ENCODE measurements around the gene DNAJB4. TPM values are rescaled to one million over a fixed set of nuclear protein-coding genes. Genes with fewer than 3 reads are reported as not detected.
"Not testable (repeated sequence)": the region's sequence is repeated elsewhere in the genome, so short reads cannot be mapped to it uniquely, and the experiment has no call there.

The DNAJB4 gene
- total RNA-seq, 1 donor from 2014 or later = 191 TPM

DNA sequence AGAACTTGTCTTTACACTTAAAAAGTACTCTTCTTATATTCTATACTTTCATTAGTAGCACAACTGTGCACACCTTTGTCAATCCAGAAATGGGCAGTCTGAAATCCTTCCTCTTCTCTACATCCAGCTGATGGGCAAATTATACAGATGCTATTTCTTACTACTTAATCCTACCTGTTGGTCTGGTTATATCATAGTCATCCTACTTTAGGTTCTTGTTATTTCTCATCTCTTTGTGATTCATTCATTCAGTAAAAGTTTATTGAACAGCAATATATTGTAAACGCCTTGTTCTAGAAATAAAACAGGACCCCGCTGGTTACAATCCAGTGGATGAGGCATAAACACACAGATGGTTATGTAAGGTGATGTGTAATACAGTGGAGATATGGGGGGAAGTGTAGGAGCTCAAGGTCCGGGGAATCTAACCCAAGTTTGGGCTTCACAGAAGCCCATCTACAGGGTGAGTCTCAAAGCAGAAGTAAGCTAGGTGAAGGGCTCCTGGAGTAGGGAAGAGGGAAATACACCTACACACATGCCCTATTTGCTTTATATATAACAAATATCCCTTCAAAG lies 14.0 kb upstream of the DNAJB4 start:
- DNase-seq (ENCODE audit: low read depth in 2 of 2) = no peak

DNA sequence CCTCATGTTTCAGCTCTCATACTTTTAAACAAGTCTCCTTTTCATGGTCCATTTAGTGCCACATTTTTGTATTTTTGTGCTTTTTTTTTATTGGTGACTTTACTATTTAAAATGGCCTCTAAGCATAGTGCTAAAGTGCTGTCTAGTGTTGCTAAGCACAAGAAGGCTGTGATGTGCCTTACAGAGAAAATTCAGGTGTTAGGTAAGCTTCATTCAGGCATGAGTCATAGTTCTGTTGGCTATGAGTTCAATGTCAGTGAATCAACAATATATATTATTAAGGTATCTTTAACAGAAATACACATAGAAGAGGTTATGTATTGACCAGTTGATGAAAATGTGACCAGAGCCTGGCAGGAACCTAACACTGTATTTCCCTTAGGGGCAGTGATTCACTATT lies 13.1 kb upstream of the DNAJB4 start:
- no peak for DNase-seq (ENCODE audit: low read depth in 2 of 2)

DNA sequence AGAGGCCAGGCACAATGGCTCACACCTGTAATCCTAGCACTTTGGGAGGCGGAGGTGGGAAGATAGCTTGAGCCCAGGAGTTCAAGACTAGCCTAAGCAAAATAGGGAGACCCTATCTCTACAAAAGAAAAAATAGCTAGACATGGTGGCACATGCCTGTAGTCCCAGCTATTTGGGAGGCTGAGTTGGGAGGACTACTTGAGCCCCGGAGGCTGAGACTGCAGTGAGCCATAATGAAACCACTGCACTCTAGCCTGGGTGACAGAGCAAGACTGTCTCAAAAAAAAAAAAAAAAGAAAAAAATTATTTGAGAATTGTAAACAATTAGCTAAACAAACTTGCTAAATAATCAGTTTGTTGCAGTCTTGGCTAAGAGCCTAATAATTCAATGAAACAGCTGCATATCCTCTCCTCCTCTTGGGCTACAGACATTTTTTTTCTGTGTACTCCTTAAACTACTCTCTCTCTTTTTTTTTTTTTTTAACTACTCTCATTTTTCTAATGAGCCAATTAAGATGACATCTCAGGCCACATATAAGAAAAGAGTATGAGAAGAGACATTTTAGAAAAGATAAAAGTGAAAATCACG lies 10.5 kb upstream of the DNAJB4 start:
- no peak for DNase-seq (ENCODE audit: low read depth in 2 of 2)

DNA sequence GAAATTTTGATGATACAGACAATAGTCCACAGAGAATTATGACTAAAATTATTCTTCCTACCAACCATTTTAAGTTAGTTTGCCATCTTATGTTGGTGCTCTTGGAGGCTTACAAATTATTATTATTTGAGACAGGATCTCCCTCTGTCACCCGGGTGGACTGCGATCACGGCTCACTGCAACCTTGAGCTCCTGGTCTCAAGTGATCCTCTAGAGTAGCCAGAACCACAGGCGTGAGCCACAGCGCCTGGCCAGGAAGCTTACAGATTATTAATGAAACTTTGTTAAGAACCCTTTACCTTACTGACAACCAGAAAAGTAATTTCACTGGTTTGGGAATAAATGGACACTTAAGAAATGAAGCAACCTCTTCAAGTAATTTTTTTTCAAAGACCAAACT lies 8.0 kb upstream of the DNAJB4 start:
- no peak for DNase-seq (ENCODE audit: low read depth in 2 of 2)

DNA sequence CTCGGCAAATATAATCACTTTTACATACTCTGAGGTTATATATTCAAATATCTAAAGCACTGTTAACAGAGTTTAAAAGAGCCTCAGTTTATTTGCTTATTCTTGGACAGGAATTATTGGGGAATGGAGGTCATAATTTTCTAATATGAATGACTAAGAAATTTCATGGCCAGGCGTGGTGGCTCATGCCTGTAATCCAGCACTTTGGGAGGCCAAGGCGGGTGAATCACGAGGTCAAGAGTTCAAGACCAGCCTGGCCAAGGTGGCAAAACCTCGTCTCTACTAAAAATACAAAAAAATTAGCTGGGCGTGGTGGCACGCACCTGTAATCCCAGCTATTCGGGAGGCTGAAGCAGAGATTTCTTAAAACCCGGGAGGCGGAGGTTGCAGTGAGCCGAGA lies 4.2 kb upstream of the DNAJB4 start:
- DNase-seq (ENCODE audit: low read depth in 2 of 2) = not testable (repeated sequence)

DNA sequence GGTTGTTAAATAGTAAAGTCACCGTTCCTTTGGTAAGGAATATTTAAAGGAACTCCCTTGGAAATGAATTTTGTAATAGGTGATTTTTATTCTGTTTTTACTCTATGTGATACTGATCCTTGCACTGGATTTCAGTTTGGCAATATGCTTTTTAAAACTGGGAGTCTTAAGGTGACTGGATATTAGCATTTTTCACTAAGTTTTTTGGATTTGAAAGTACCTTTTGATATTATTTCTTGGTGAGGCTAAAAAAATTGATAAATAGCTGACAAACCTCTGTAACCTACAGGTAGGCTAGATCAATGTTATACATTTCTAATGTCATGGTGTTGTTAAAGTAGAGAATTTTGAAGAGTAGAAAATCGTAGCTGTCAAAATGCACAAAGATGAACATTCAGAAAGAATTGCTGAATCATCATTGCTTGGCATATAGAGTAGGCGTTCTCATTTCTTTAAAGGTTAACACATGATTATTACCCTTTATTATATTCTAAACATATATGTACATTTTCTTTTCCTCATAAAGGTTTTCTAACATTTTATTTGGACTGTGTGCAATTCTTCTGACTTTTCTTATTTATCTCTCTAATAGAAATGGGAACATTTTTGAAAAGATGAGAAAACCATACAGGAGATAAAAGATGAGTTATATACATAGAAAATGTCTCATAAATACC lies 1.5 kb upstream of the DNAJB4 start:
- no peak for DNase-seq (ENCODE audit: low read depth in 2 of 2)

DNA sequence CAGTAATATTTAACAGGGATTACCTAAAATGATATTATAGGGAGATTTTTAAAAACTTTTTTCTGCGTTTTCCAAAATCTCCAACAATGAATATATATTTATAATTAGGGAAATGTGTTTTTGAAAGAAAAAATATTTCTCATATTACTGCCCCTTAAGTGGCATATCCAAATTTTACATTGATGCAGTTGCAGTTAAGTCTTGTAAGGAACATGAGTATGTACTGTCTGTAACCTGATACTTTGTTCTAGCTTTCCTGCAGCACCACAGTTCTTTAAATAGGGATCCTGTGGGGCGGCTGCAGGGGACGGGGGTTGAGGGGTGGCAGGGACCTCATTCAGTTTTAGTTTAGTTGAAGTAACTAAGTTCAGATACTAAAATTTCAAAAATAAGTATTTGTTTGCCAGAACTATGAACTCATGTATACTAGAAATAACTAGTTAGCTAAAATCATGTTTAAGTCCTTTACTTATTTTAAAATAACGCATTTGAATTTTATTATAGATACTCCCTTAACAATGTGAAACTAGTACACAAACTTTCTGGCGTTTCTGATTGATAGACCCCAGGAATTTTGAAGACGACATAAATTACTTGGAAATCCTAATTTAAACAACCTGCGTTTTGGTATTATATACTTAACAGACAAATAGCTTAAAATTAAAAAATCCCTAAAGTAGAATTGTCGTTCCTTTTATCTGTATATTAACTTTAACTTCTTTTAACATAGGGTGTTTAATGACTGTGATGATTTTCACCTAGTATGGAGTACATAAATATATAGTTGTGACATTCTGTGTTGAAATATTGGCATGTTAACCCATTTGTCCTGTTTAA lies 639 bp upstream of the DNAJB4 start:
- peak in 1 of 2 donors; percentile 79 for DNase-seq (ENCODE audit: low read depth in 2 of 2)

DNA sequence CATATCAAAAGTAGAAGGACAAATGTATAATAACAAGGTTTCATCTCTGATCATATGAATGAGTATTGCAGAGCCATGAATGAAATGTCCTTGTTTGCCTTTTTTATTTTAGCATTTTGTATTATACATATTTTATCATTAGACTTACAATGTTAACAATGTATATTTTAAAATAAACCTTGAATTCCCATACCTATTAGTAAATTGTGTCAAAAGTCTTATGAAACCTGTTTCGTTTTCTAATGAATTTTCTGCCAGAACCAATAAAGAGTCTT lies 646 bp downstream of the DNAJB4 start:
- no peak for DNase-seq (ENCODE audit: low read depth in 2 of 2)

DNA sequence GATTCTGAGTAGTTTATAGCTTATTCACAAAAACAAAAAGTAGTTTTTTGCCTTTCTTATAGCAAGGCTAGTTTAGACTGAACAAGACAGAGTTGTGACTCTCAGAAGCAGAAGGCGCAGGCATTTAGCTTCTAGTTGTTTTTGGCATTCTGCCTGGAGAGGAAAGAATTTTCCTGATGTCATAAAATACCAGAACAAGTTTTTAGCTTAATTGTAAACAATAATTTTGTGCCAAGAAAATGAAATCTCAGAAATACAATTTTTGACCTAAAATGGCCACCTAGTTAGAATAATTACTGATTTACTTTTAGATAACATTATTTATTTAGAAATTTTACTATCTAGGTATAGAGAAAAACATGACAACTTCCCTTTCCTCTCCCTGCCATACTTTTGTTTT lies 1.0 kb downstream of the DNAJB4 start:
- peak; percentile 89 for DNase-seq (ENCODE audit: low read depth in 2 of 2)

DNA sequence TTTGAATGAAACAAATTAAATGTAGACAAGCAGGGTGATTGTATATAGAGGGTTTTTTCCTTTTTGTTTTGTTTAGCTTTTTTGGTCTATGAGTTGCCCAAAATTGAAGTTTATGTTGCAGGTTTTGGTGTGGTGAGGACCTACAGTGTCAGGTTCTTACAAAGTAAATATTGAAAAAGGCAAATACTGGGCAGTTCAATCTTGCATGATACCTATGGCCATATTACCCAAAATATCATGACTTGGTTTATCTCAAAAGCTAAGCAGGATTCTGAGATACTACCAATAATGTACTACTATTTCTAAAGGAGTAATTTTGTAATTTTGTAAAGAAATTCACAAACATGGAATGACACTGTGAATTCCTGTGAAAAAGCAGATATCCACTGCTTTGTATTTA lies 1.8 kb downstream of the DNAJB4 start:
- no peak for DNase-seq (ENCODE audit: low read depth in 2 of 2)

DNA sequence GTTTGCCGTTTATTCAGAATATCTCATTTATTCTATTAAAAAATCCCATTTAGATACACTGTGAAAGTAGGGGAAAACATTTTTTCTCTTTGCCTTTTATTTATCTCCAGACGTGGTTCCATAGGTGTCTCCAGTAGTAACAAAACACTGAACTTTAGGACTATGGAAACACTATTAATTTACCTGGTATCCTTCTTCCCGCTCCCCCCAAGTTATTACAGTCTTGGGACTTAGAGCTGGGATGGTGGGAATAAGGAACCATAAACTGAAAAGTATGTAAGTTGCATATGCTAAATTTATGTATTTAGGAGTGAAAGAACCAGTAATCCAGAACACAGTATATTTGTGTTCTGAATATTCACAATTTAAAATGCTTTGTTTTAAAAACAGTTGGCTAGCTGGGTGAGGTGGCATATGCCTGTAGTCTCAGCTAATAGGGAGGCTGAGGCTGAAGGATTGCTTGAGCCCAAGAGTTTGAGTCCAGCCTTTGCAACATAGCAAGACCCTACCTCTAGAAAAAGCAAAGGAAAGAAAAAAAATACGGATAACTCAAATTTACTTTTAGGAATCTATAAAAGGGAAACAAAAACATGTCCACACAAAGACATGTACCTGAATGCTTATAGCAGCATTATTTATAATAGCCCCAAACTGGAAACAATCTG lies 3.1 kb downstream of the DNAJB4 start:
- peak in 1 of 2 donors; percentile 35 for DNase-seq (ENCODE audit: low read depth in 2 of 2)

DNA sequence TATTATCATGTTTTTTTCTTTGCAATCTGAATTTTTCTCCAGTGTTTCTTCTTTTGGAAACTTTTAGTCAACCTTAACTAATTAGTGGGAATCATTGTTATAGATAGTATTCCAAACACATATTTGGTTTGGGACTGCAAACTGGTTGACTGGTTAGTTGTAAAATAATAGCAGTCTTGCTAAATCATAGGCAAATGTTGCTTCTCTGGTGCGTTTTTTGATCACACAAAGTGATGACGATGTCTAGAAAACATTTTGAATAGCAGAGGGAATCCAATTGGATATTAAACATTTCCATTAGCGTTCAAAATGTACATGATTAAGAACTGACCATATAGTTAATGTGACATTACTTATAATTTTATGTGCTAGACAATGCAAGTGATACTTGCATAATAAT lies 4.5 kb downstream of the DNAJB4 start:
- peak in 1 of 2 donors; percentile 24 for DNase-seq (ENCODE audit: low read depth in 2 of 2)

DNA sequence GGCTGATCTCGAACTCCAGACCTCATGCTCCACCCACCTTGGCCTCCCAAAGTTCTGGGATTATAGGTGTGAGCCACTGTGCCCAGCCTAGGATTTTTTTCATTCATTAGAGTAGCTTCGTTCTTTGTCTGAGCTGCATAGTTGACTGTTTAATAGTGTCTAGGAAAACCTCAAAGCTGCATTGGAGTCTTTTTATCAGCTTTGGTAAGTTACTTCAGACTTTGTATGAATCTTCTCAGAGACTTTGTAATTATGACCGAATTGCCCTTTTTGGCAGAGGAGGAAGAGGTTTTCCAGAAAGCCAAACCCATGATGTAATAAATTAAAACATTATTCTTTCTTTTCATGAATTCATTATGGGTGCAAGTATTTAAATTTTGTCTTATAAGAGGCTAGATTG lies 5.1 kb downstream of the DNAJB4 start:
- DNase-seq (ENCODE audit: low read depth in 2 of 2) = no peak

DNA sequence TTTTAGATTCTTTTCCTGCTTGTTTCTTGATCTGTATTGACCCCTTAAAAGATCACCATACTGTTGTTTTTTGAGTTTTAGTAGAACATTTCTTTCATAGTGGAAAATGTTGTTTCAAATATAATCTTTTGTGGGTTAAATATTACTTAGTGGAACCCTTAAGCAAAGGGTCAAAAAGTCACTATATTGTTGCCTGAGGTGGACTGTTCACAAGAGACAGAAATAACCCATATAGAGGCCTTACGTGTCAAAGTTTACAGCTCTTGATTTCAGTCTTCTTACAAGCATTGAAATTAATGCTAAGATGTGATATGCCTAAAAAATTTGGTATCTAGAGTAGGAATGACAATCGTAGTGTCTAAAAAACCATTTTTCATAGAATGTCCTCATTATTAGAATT lies 6.3 kb downstream of the DNAJB4 start:
- DNase-seq (ENCODE audit: low read depth in 2 of 2) = no peak

DNA sequence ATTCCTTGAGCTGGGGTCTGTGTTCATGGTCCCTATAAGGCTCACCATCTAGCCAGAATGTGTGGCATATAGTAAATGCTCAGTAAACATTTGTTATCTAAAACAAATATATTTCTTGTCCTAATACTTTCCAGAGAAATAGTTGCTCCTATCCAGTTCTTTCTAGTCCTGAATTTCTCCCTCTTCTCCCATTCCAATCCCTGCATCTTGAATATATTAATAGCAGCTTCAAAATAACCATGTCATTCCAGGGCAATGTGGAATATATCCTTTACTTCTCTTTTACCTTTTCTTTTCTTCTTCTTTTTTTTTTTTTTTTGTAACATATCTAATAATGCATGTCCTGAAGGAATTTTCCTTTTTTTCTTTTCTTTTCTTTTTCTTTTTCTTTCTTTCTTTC lies 10.4 kb downstream of the DNAJB4 start:
- no peak for DNase-seq (ENCODE audit: low read depth in 2 of 2)

DNA sequence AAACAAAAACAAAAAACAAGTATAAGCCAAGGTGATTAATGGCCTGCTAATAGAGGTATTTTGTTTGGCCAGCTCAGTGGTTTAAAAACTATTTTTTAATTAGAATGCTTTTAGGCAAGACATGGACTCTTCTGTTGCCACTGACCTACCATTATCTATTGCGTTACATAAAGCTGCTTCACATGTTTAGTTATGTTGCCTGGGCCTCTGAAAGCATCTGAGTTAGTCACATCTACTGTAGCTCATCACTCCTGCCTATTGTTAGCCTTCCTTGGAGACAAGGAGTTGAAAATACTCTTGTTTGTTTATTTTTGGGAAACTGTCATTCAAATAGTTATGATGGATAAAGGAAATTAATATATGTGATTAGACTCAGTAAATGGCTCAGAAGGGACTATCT lies 14.3 kb downstream of the DNAJB4 start:
- DNase-seq (ENCODE audit: low read depth in 2 of 2) = no peak

DNA sequence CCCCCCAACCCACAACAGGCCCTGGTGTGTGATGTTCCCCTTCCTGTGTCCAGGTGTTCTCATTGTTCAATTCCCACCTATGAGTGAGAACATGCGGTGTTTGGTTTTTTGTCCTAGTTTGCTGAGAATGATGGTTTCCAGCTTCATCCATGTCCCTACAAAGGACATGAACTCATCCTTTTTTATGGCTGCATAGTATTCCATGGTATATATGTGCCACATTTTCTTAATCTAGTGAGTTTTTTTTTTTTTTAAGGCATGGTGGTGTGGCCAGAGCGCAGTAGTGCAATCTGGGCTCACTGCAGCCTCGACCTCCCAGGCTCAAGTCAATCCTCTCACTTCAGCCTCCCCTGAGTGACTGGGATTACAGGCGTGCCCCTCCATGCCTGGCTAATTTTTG lies 16.4 kb downstream of the DNAJB4 start:
- DNase-seq (ENCODE audit: low read depth in 2 of 2) = not testable (repeated sequence)

DNA sequence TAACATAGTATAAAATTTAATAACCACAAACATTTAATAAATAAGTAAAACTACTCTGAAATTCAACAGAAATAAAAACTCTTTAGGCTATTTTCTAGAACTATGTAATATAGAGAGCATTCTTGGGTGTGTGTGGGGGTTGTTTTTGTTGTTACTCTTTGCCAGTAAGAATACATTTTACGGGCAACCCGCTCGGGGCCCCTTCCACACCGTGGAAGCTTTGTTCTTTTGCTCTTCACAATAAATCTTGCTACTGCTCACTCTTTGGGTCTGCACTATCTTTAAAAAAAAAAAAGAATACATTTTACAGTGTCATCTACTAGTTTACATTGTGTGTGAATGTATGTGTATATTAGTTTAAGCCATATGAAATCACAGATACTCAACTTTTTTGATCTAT lies 25.1 kb downstream of the DNAJB4 start:
- no peak for DNase-seq (ENCODE audit: low read depth in 2 of 2)

DNA sequence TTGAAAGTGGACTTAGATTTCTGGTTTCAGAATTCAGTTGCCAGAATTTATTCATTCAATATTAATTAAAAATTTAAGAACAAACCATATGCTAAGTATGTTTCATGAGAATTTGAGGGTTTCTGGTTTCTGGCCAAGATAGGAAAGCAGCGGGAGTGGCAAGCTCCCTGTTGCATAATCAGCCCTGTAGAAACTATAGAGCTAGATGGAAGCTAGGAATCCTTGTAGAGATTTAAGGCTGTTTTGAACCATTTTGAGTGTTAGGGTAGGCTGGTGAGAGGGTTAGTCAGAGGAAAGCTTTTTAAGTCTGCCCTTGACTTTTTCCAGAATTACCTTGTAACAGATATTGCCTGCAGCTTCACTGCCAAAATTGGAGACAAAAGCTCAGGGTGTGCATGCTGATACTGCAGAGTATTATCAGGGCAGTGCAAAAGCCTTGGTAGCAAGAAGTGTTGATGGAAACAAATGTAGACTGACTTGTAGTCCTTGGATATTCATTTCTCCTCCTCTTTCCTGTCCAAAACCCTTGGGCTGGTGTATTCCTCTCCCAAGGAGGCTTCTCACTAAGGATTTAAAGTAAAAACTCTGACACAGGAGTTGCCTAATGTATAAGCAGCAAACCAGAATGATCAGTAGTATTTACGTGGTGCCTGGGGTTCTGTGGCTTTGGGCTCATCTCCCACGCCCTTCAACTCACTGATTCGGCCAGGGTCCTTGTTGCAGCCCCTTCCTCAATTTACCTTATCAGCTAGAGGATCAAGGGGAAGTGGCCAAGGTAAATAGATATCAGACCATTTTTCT lies 28.5 kb downstream of the DNAJB4 start:
- no peak for DNase-seq (ENCODE audit: low read depth in 2 of 2)

DNA sequence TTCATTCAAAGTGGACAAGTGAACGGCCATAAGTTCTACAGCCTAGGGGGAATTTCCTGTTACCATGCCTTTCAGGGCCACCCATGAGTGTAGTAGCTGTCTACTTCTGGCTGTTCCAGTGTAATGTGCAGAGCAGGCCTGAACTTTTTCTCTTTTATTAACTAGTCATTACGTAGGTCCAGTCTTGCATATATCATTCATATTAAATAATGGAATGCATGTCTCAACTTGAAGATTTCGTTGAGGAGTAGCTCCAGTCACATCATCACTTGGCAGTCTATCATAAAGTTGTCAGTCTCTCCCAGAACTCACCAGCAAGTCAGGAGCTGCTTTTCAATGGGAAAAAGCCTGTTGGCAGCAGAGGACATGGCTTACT lies 29.0 kb downstream of the DNAJB4 start:
- no peak for DNase-seq (ENCODE audit: low read depth in 2 of 2)

DNA sequence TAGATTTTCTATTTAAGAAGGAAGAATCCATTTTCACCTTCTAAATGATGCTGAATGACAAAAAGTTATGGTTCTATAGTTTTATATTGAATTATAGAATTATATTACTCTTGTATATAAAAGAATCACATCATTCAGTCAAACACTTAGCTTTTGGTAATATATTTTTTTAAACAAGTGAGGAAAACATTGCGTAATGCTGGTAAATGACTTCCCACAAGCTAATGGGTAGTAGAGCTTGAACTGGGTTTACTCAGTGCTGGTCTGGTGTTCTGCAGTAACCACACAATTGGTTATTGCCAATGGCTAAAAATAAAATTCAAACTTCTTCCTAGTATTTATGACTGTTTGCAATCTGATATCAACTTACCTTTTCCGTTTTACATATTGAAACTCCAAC lies 30.4 kb downstream of the DNAJB4 start:
- no peak for DNase-seq (ENCODE audit: low read depth in 2 of 2)
